HG02623 (cell line): Measurements from ENCODE around the gene LINC00305.

ENCODE experiments used
- ATAC-seq: cut with Tn5 transposase; IDR thresholded peaks from one replicate; pipeline ENCODE4 v1.9.1; 2021; ENCODE audit warnings: moderate library complexity; ENCODE audit not compliant: unreplicated experiment

The LINC00305 gene

GRCh38 chr18:64116571-64117175 is 32.2 kb downstream of the LINC00305 start:
- ATAC-seq = no peak

GRCh38 chr18:64115881-64116280 is 33.0 kb downstream of the LINC00305 start:
- ATAC-seq = no peak

- no peak for ATAC-seq
Measured at GRCh38 chr18:64111950-64112349, 36.9 kb downstream of the LINC00305 start.

- ATAC-seq = no peak
Measured at GRCh38 chr18:64110692-64111480, 38.0 kb downstream of the LINC00305 start.

- no peak for ATAC-seq
Measured at GRCh38 chr18:64103986-64104385, 44.9 kb downstream of the LINC00305 start.

- peak; percentile 56 for ATAC-seq
Measured at GRCh38 chr18:64100116-64100922, 48.6 kb downstream of the LINC00305 start.

GRCh38 chr18:64099244-64099643 is 49.6 kb downstream of the LINC00305 start:
- no peak for ATAC-seq

GRCh38 chr18:64097497-64097896 is 51.4 kb downstream of the LINC00305 start:
- ATAC-seq = no peak

- no peak for ATAC-seq
Measured at GRCh38 chr18:64095056-64095455, 53.8 kb downstream of the LINC00305 start.

- ATAC-seq = no peak
Measured at GRCh38 chr18:64094210-64094609, 54.7 kb downstream of the LINC00305 start.

- ATAC-seq = no peak
Measured at GRCh38 chr18:64091526-64091925, 57.4 kb downstream of the LINC00305 start.

- no peak for ATAC-seq
Measured at GRCh38 chr18:64090876-64091275, 58.0 kb downstream of the LINC00305 start.

- no peak for ATAC-seq
Measured at GRCh38 chr18:64083916-64084315, 65.0 kb downstream of the LINC00305 start.

- ATAC-seq = no peak
Measured at GRCh38 chr18:64082513-64082912, 66.4 kb downstream of the LINC00305 start.

- no peak for ATAC-seq
Measured at GRCh38 chr18:64082054-64082453, 66.8 kb downstream of the LINC00305 start.

GRCh38 chr18:64073971-64074370 is 74.9 kb downstream of the LINC00305 start:
- ATAC-seq = no peak

GRCh38 chr18:64055019-64055418 is 93.9 kb downstream of the LINC00305 start:
- ATAC-seq = no peak

- ATAC-seq = no peak
Measured at GRCh38 chr18:64053246-64053645, 95.6 kb downstream of the LINC00305 start.

GRCh38 chr18:64052772-64053171 is 96.1 kb downstream of the LINC00305 start:
- ATAC-seq = no peak

GRCh38 chr18:64044616-64045015 is 104.3 kb downstream of the LINC00305 start:
- ATAC-seq = no peak

- ATAC-seq = no peak
Measured at GRCh38 chr18:64042728-64043358, 106.0 kb downstream of the LINC00305 start.
